HG03095 (cell line): ENCODE results near the gene WDR81.
"Not testable (repeated sequence)": the region's sequence is repeated elsewhere in the genome, so short reads cannot be mapped to it uniquely, and the experiment has no call there.

Experiments used
- ATAC-seq: cut with Tn5 transposase; IDR thresholded peaks from one replicate; pipeline ENCODE4 v1.9.1; 2021; ENCODE audit warnings: moderate library complexity; ENCODE audit not compliant: unreplicated experiment

The WDR81 gene

GRCh38 chr17:1753767-1754429, 29.4 kb downstream of the WDR81 start:
- no peak for ATAC-seq

GRCh38 chr17:1754430-1755112, 30.1 kb downstream of the WDR81 start:
- no peak for ATAC-seq

DNA sequence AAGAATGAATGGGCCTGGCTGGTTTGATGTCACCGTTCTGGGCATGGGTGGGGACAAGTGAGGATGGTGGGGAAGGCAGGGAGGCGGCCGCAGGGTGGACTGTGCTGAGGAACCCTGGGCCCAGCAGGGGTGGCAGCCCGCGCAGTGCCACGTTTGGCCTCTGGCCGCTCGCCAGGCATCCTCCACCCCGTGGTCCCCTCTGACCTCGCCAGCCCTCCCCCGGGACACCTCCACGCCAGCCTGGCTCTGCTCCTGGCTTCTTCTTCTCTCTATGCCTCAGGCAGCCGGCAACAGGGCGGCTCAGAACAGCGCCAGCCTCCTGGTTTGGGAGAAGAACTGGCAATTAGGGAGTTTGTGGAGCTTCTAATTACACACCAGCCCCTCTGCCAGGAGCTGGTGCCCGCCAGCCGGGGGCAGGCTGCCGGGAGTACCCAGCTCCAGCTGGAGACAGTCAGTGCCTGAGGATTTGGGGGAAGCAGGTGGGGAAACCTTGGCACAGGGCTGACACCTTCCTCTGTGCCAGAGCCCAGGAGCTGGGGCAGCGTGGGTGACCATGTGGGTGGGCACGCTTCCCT, 30.8 kb downstream of the WDR81 start:
- ATAC-seq, result no peak

DNA sequence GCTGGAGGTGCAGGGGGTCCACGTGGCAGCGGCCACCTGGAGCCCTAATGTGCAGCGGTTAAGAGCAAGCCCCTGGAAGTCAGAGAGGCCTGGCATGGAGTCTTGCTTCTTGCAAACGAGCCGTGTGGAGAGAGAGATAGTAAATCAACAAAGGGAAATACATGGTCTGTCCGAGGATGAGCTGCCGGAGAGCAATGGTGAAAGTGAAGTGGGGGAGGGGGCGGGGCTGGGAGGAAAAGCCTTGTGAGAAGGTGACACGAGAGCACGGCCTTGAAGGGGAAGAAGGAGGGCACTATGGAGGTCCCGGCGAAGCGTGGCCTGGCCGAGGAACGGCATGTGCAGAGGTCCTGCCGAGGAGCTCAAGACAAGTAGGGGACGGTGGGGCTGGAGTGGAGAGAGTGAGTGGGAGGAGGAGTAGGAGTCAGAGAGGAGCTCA, 31.3 kb downstream of the WDR81 start:
- ATAC-seq, result no peak

- no peak for ATAC-seq
These were observed 34.3 kb downstream of the WDR81 start for GRCh38 chr17:1758807-1759206.

GRCh38 chr17:1759529-1759928, 35.0 kb downstream of the WDR81 start:
- ATAC-seq, result no peak

- ATAC-seq, result no peak
These were observed 37.9 kb downstream of the WDR81 start for GRCh38 chr17:1762233-1762900.

- no peak for ATAC-seq
These were observed 38.7 kb downstream of the WDR81 start for GRCh38 chr17:1762901-1763898.

- no peak for ATAC-seq
These were observed 39.8 kb downstream of the WDR81 start for GRCh38 chr17:1764284-1764683.

- ATAC-seq, result not testable (repeated sequence)
These were observed 40.2 kb downstream of the WDR81 start for GRCh38 chr17:1764705-1765104.

- ATAC-seq, result no peak
These were observed 41.1 kb downstream of the WDR81 start for GRCh38 chr17:1765576-1765975.

DNA sequence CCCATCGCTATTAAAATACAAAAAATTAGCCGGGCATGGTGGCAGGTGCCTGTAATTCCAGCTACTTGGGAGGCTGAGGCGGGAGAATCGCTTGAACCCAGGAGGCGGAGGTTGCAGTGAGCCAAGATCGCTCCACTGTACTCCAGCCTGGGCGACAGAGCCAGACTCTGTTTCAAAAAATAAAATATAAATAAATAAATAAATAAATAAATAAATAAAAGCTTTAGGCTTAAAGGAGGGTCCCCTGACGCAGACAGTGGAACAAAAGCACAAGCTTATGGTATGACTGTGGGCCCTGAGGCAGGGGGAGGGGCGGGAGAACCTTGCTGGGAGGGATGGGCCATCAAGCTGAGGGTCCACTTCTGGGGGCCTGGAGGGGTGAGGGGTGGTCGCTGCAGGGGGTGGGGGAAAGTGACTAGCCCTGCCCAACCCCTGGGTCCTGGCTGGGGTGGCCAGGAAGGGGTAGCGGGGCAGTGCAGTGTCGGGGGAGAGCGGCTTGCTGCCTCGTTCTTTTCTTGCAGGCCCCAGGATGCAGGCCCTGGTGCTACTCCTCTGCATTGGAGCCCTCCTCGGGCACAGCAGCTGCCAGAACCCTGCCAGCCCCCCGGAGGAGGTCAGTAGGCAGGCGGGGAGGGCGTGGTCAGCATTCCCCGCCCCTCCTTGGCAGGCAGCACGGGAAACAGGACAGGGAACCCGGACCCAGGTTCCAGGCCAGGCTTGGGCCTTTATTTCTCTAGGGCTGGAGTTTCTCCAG, 42.1 kb downstream of the WDR81 start:
- no peak for ATAC-seq

- ATAC-seq, result no peak
These were observed 42.9 kb downstream of the WDR81 start for GRCh38 chr17:1767358-1767757.

DNA sequence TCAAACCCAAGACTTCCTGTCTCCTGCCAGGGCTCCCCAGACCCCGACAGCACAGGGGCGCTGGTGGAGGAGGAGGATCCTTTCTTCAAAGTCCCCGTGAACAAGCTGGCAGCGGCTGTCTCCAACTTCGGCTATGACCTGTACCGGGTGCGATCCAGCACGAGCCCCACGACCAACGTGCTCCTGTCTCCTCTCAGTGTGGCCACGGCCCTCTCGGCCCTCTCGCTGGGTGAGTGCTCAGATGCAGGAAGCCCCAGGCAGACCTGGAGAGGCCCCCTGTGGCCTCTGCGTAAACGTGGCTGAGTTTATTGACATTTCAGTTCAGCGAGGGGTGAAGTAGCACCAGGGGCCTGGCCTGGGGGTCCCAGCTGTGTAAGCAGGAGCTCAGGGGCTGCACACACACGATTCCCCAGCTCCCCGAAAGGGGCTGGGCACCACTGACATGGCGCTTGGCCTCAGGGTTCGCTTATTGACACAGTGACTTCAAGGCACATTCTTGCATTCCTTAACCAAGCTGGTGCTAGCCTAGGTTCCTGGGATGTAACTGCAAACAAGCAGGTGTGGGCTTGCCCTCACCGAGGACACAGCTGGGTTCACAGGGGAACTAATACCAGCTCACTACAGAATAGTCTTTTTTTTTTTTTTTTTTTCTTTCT, 45.4 kb downstream of the WDR81 start:
- no peak for ATAC-seq

- not testable (repeated sequence) for ATAC-seq
These were observed 48.6 kb downstream of the WDR81 start for GRCh38 chr17:1773000-1773695.

DNA sequence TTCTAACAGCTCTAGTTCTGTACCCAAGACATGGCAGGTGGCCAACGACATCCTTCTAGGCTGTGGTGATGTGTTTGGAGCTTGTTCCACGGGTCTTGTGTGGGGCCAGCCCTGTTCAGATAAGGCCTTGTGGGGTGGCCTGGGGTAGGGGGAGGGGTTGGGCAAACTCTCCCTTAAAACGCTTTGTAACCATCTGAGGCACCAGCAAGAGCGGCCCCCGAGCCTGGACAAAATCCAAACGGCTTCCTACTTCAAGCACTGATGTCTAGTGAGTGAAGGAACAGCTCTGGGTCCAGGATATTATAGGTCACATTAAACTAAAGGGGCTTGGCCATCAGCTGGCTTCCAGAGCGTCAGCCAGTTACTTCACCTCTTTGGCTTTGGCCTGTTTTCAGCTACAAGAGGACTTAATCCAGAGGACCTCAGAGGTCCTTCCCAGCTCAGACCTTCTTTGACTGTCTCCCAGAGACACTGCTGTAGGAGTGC, 49.2 kb downstream of the WDR81 start:
- ATAC-seq, result no peak

GRCh38 chr17:1774390-1775176, 50.1 kb downstream of the WDR81 start:
- ATAC-seq, result no peak

- no peak for ATAC-seq
These were observed 51.8 kb downstream of the WDR81 start for GRCh38 chr17:1776328-1776727.
